GM10248 (cell line): ENCODE results near the gene ACSF3.

Source experiments
- CTCF ChIA-PET: fragments of 300-600 bp; sonication (Branson Sonifier 250); formaldehyde crosslinking; extraction: SDS; loops from one replicate; lab custom pipeline; 2021; ENCODE audit warnings: antibody characterized with exemption; lab: Yijun Ruan, JAX
- POLR2A ChIA-PET: fragments of 350-650 bp; sonication (Branson Sonifier 250); formaldehyde crosslinking; extraction: SDS; loops from one replicate; lab custom pipeline; 2020; ENCODE audit warnings: antibody characterized with exemption; lab: Yijun Ruan, JAX
- DNase-seq: peaks from one replicate; pipeline ENCODE4 v3.0.0; 2012; ENCODE audit errors: extremely low spot score
- TF ChIP-seq, protein P1 (sequence below): IDR thresholded peaks from 2 replicates; pipeline ENCODE4 v1.5.1; 2012; ENCODE audit warnings: mild to moderate bottlenecking, low read depth; ENCODE audit errors: extremely low read depth, missing control alignments, control extremely low read depth

The ACSF3 gene

GRCh38 chr16:89143201-89143741, 49.6 kb downstream of the ACSF3 start:
- ChIA-PET CTCF (no interaction called here), POLR2A (interaction anchor here (0.6 kb wide), 1 partner anchor 1359 kb away, joined by 3 read pairs; no protein-coding TSS in a partner anchor)
- no peak for DNase-seq
- TF ChIP-seq, protein P1, sequence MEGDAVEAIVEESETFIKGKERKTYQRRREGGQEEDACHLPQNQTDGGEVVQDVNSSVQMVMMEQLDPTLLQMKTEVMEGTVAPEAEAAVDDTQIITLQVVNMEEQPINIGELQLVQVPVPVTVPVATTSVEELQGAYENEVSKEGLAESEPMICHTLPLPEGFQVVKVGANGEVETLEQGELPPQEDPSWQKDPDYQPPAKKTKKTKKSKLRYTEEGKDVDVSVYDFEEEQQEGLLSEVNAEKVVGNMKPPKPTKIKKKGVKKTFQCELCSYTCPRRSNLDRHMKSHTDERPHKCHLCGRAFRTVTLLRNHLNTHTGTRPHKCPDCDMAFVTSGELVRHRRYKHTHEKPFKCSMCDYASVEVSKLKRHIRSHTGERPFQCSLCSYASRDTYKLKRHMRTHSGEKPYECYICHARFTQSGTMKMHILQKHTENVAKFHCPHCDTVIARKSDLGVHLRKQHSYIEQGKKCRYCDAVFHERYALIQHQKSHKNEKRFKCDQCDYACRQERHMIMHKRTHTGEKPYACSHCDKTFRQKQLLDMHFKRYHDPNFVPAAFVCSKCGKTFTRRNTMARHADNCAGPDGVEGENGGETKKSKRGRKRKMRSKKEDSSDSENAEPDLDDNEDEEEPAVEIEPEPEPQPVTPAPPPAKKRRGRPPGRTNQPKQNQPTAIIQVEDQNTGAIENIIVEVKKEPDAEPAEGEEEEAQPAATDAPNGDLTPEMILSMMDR, result no peak

GRCh38 chr16:89143911-89144675, 50.4 kb downstream of the ACSF3 start:
- ChIA-PET POLR2A (no interaction called here), CTCF (no interaction called here)
- DNase-seq, result no peak
- TF ChIP-seq, protein P1, result no peak

GRCh38 chr16:89144681-89145080, 51.0 kb downstream of the ACSF3 start:
- no peak for DNase-seq
- CTCF ChIA-PET, result no interaction called here
- TF ChIP-seq, protein P1, result no peak
- POLR2A ChIA-PET, result no interaction called here

- POLR2A ChIA-PET, result no interaction called here
- TF ChIP-seq, protein P1, result no peak
- no peak for DNase-seq
- CTCF ChIA-PET, result interaction anchor here (1.2 kb wide), 1 partner anchor 11 kb away, joined by 3 read pairs; no protein-coding TSS in a partner anchor
Observed at GRCh38 chr16:89145406-89146161, 51.9 kb downstream of the ACSF3 start.

DNA sequence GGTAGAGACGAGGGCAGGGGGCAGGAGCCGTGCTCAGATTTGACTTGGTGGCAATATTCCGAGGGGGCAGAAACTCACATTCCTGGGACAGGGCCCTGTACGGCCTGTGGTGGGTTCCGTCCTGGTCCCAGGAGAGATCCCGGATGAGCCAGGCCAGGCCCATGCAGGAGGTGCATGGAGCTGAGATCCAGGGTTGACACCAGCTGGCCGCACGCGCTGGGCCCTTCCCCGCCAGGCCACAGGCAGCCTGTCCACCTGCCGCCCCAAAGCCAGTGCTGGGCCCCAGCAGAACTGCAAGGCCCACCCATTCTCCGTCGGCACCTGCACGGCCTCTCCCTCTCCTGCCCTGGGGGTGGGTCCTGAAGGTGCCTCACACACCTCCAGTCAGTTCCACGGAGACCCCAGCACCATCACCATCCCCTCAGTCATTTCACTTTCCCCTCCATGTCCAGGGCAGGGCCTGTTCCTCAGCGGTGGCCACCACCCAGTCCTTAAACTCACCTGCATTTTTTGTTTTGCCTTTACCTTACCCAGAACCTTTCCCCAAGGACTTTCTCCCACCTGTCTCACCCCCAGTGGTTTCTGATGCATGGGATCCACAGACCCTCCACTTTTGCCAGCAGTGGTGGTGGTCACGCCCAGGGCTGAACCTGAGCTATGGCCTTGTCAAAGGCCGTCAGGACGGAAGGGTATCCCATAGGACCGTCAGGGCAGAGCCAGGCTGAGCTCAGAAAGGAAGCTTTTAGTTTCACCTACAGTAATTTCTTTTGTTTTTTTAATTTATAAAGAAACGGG, 52.8 kb downstream of the ACSF3 start:
- CTCF ChIA-PET, result interaction anchor here (1.2 kb wide), 1 partner anchor 12 kb away, joined by 3 read pairs; no protein-coding TSS in a partner anchor
- no peak for DNase-seq
- POLR2A ChIA-PET, result no interaction called here
- TF ChIP-seq, protein P1, result no peak
